Bone marrow (tissue), 2 donors: Measurements from ENCODE around the gene TLK1.

Experiments used
- DNase-seq, 2 donors: peaks; one replicate each; lab custom pipeline; 2025; lab: John Stamatoyannopoulos, UW

The TLK1 gene

GRCh38 chr2:170999654-171000053 is 161.0 kb downstream of the TLK1 start:
- no peak for DNase-seq

GRCh38 chr2:170997893-170998597 is 162.6 kb downstream of the TLK1 start:
- no peak for DNase-seq

GRCh38 chr2:170996316-170996715 is 164.4 kb downstream of the TLK1 start:
- no peak for DNase-seq

- no peak for DNase-seq
Observed at GRCh38 chr2:170991398-170992182, 169.1 kb downstream of the TLK1 start.

- DNase-seq: no peak
Observed at GRCh38 chr2:170986566-170987258, 174.0 kb downstream of the TLK1 start.

GRCh38 chr2:170985407-170985806 is 175.3 kb downstream of the TLK1 start:
- DNase-seq: no peak

GRCh38 chr2:170984079-170984478 is 176.6 kb downstream of the TLK1 start:
- DNase-seq: no peak

GRCh38 chr2:170975943-170976270 is 184.8 kb downstream of the TLK1 start:
- DNase-seq: no peak

GRCh38 chr2:170975127-170975942 is 185.4 kb downstream of the TLK1 start:
- no peak for DNase-seq

- no peak for DNase-seq
Observed at GRCh38 chr2:170974304-170974993, 186.2 kb downstream of the TLK1 start.

- peak; percentile 66 for DNase-seq
Observed at GRCh38 chr2:170973492-170974303, 187.0 kb downstream of the TLK1 start.

- DNase-seq: no peak
Observed at GRCh38 chr2:170973225-170973491, 187.5 kb downstream of the TLK1 start.

- DNase-seq: no peak
Observed at GRCh38 chr2:170972296-170973224, 188.1 kb downstream of the TLK1 start.

GRCh38 chr2:170971071-170971470 is 189.6 kb downstream of the TLK1 start:
- DNase-seq: no peak

GRCh38 chr2:170969872-170970496 is 190.7 kb downstream of the TLK1 start:
- no peak for DNase-seq

- no peak for DNase-seq
Observed at GRCh38 chr2:170969030-170969429, 191.7 kb downstream of the TLK1 start.

- no peak for DNase-seq
Observed at GRCh38 chr2:170968205-170969003, 192.3 kb downstream of the TLK1 start.

GRCh38 chr2:170967553-170967952 is 193.1 kb downstream of the TLK1 start:
- no peak for DNase-seq
